Endothelial cell of umbilical vein (primary cell): ENCODE measurements around the gene ZNF618. TPM values are rescaled to one million over a fixed set of nuclear protein-coding genes. Genes with fewer than 3 reads are reported as not detected.

ENCODE experiments used
- BruUV-seq: library from RNA; stranded (reverse); fragments of 400-500 nt; replicated peaks from 2 replicates; lab custom pipeline; 2021; lab: Mats Ljungman, UMichigan
- CTCF ChIA-PET: fragments of 300-600, 350-600 bp; sonication (Branson Sonifier 250); formaldehyde crosslinking; loops from one replicate; lab custom pipeline; 2021; ENCODE audit warnings: antibody characterized with exemption, inconsistent platforms; lab: Charles Lee
- POLR2A ChIA-PET: fragments of 300-600, 350-600 bp; sonication (Branson Sonifier 250); formaldehyde crosslinking; loops from one replicate; lab custom pipeline; 2021; ENCODE audit warnings: antibody characterized with exemption, inconsistent platforms; lab: Charles Lee
- DNase-seq: peaks from one replicate; pipeline ENCODE4 v3.0.0-alpha.2; 2011; ENCODE audit warnings: low read depth, low spot score
- FAIRE-seq: peaks from 2 replicates; lab custom pipeline; 2011; peaks lifted over from hg19 to GRCh38; lab: Jason Lieb, UNC
- H2AFZ ChIP-seq: 2 replicates; pipeline ENCODE4 v1.6.0; 2012; ENCODE audit warnings: low read depth, low read length, control low read depth, inconsistent platforms
- H3K27ac ChIP-seq: 2 replicates; pipeline ENCODE4 v1.5.1; 2011; ENCODE audit warnings: low read depth, mild to moderate bottlenecking, control low read depth, low read length, moderate library complexity; ENCODE audit not compliant: insufficient read depth
- H3K27me3 ChIP-seq, 2 experiments: 2 replicates each; pipeline versions ENCODE4 v1.6.0 to v1.6.1; 2011; ENCODE audit warnings: low read length in 2 of 2, mixed read lengths in 1 of 2; ENCODE audit not compliant: control insufficient read depth in 2 of 2, insufficient read depth in 2 of 2
- H3K36me3 ChIP-seq, 2 experiments: 2 replicates in 1 of 2; 3 replicates in 1 of 2; pipeline ENCODE4 v1.5.1; 2011; ENCODE audit warnings: low read length in 2 of 2, mild to moderate bottlenecking in 1 of 2, moderate library complexity in 1 of 2; ENCODE audit not compliant: control insufficient read depth in 2 of 2, insufficient read depth in 2 of 2; ENCODE audit errors: extremely low read depth in 1 of 2
- H3K4me1 ChIP-seq: 3 replicates; pipeline ENCODE4 v1.5.1; 2011; ENCODE audit warnings: mild to moderate bottlenecking, low read length; ENCODE audit not compliant: control insufficient read depth, insufficient read depth; ENCODE audit errors: extremely low read depth
- H3K4me2 ChIP-seq: 2 replicates; pipeline ENCODE4 v1.6.1; 2011; ENCODE audit warnings: low read length, control low read depth, mixed read lengths; ENCODE audit not compliant: insufficient read depth
- H3K4me3 ChIP-seq, 3 experiments: fragments of 200-600 bp in 1 of 3; sonication (generic), shearing (Covaris generic) in 1 of 3; replicated peaks in 1 of 3; 2 replicates each; pipeline ENCODE4 v1.5.1; 2011 to 2016; ENCODE audit warnings: control low read depth in 3 of 3, low read length in 3 of 3, mild to moderate bottlenecking in 2 of 3, inconsistent platforms in 1 of 3, low read depth in 1 of 3, moderate library complexity in 1 of 3; ENCODE audit not compliant: insufficient read depth in 1 of 3
- H3K79me2 ChIP-seq: 2 replicates; pipeline ENCODE4 v1.6.0; 2012; ENCODE audit warnings: low read length, inconsistent platforms; ENCODE audit not compliant: control insufficient read depth, insufficient read depth
- H3K9ac ChIP-seq: replicated peaks from 2 replicates; pipeline ENCODE3; 2011; ENCODE audit warnings: low read length, control low read depth; ENCODE audit not compliant: insufficient read depth; ENCODE audit errors: extremely low read depth
- H3K9me1 ChIP-seq: replicated peaks from 3 replicates; pipeline ENCODE4 v1.6.0; 2011; ENCODE audit warnings: mild to moderate bottlenecking, low read length; ENCODE audit not compliant: control insufficient read depth, insufficient read depth; ENCODE audit errors: extremely low read depth
- H3K9me3 ChIP-seq: replicated peaks from 2 replicates; pipeline ENCODE4 v1.5.1; 2012; ENCODE audit warnings: low read length, inconsistent platforms; ENCODE audit not compliant: control insufficient read depth, insufficient read depth
- H4K20me1 ChIP-seq: replicated peaks from 2 replicates; pipeline ENCODE3; 2011; ENCODE audit warnings: mild to moderate bottlenecking, low read length; ENCODE audit not compliant: control insufficient read depth, insufficient read depth; ENCODE audit errors: extremely low read depth
- FOS ChIP-seq: IDR thresholded peaks from 2 replicates; pipeline ENCODE4 v1.6.1; 2011; ENCODE audit warnings: mild to moderate bottlenecking, low read length, moderate library complexity, borderline replicate concordance; ENCODE audit not compliant: insufficient read depth
- GATA2 ChIP-seq: IDR thresholded peaks from 2 replicates; pipeline ENCODE4 v1.7.0; 2011; ENCODE audit warnings: low read depth, mild to moderate bottlenecking, moderate library complexity, mixed read lengths, low read length; ENCODE audit not compliant: insufficient read length, insufficient read depth
- JUN ChIP-seq: IDR thresholded peaks from 2 replicates; pipeline ENCODE4 v1.6.1; 2011; ENCODE audit warnings: borderline replicate concordance, low read depth; ENCODE audit not compliant: insufficient read length, insufficient read depth
- MYC ChIP-seq: IDR thresholded peaks from one replicate; pipeline ENCODE4 v1.6.1; 2011; ENCODE audit warnings: mild to moderate bottlenecking, low read depth, low read length
- POLR2A ChIP-seq: IDR thresholded peaks from 2 replicates; pipeline ENCODE4 v1.6.1; 2012; ENCODE audit warnings: low read depth, mild to moderate bottlenecking, control low read depth, low read length
- POLR2AphosphoS5 ChIP-seq: IDR thresholded peaks from 2 replicates; pipeline ENCODE4 v1.6.1; 2012; ENCODE audit warnings: low read depth, mild to moderate bottlenecking, control low read depth, low read length, moderate library complexity; ENCODE audit not compliant: insufficient read depth
- dilution Hi-C: fragments of 300-500 bp; cut with MboI; formaldehyde crosslinking; loops from one replicate; pipeline ENCODE4 v1.15.0; 2019; ENCODE audit warnings: low sequenced_read_pairs; ENCODE audit not compliant: extremely low pct_ligation_motif_present
- intact Hi-C: fragments of 100-400 bp; cut with micrococcal nuclease; formaldehyde crosslinking; loops from one replicate; pipeline ENCODE4 v1.10.0; 2022
- polyA plus RNA-seq, 4 experiments: library from polyadenylated mRNA; depleted of rRNA in 3 of 4; stranded (reverse) in 3 of 4; unstranded in 1 of 4; fragments of >200 nt; gene quantifications; 2 replicates each; pipeline versions ENCODE4 v1.2.1 to v1.2.3, GENCODE V29; 2011 to 2012; ENCODE audit warnings: missing spikeins in 1 of 4
- total RNA-seq: library from RNA; stranded (reverse); gene quantifications from 2 replicates; pipeline ENCODE4 v1.2.3, GENCODE V29; 2021
- TF ChIP-seq, protein P1 (sequence below): IDR thresholded peaks from 2 replicates; pipeline ENCODE4 v1.6.1; 2011; ENCODE audit not compliant: insufficient read depth, insufficient read length

The ZNF618 gene
- total and polyA plus RNA-seq, 2 donors (not counting 3 experiments of a cell fraction or from before 2014, with no cell fraction given): 22.6 to 80.3 TPM

- ChIA-PET CTCF (no interaction called here), POLR2A (no interaction called here)
- no peaks in the 10 kb centered on the region for H3K9me1 ChIP-seq
- no peak for TF ChIP-seq POLR2A
- TF ChIP-seq JUN: no peak
- no peak for TF ChIP-seq POLR2AphosphoS5
- TF ChIP-seq, protein P1, sequence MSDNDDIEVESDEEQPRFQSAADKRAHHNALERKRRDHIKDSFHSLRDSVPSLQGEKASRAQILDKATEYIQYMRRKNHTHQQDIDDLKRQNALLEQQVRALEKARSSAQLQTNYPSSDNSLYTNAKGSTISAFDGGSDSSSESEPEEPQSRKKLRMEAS: no peak
- no peak for TF ChIP-seq MYC
- no peak for TF ChIP-seq FOS
- no peak for TF ChIP-seq GATA2
- BruUV-seq: no TSS peak
- dilution Hi-C loops (no loop called here), intact Hi-C loops (no loop called here)
- no peak overlapping the region for H2AFZ ChIP-seq
- H3K27me3 ChIP-seq: no peaks in the 10 kb centered on the region
- peaks cover 11 to 21% of the 10 kb centered on the region in 2 experiments for H3K36me3 ChIP-seq
- H3K79me2 ChIP-seq: no peaks in the 10 kb centered on the region
- no peak for FAIRE-seq
- no peak overlapping the region for H3K4me2 ChIP-seq
- no peaks in the 10 kb centered on the region for H3K4me1 ChIP-seq
- H4K20me1 ChIP-seq: no peaks in the 10 kb centered on the region
- no peak overlapping the region for H3K9ac ChIP-seq
- no peak overlapping the region for H3K4me3 ChIP-seq
- H3K27ac ChIP-seq: no peak overlapping the region
- DNase-seq: no peak
- no peaks in the 10 kb centered on the region for H3K9me3 ChIP-seq
Observed at GRCh38 chr9:114017741-114018715, 141.9 kb downstream of the ZNF618 start.
